Stimulated activated naive CD4-positive, alpha-beta T cell treated with Interleukin-2 at 50 U/mL for 16 hours (primary cell): ENCODE data around the gene ASCL2.

Source experiments
- DNase-seq: peaks from one replicate; lab custom pipeline; 2025; lab: John Stamatoyannopoulos, UW

The ASCL2 gene

GRCh38 chr11:2224254-2224653 is 46.1 kb downstream of the ASCL2 start:
- no peak for DNase-seq

GRCh38 chr11:2223153-2223794 is 47.1 kb downstream of the ASCL2 start:
- no peak for DNase-seq

- DNase-seq: no peak
These were observed 47.9 kb downstream of the ASCL2 start for GRCh38 chr11:2222451-2222850.

- DNase-seq: no peak
These were observed 48.8 kb downstream of the ASCL2 start for GRCh38 chr11:2221591-2221990.

DNA sequence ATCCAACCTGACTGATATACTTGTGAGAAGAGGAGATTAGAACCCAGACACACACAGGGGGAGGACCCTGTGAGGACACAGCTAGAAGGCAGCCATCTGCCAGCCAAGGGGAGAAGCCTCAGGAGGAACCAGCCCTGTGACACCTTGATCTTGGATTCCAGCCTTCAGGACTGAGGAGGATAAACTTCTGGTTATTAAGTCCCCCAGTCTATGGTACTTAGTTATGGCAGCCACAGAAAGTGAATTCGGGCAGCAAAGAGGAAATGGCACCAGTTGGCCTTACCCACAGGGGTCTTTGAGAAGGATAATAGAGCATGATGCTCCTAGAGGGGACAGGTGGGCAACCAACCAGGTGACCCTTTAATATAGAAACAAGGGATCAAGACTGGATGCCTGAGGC is 49.4 kb downstream of the ASCL2 start:
- no peak for DNase-seq

DNA sequence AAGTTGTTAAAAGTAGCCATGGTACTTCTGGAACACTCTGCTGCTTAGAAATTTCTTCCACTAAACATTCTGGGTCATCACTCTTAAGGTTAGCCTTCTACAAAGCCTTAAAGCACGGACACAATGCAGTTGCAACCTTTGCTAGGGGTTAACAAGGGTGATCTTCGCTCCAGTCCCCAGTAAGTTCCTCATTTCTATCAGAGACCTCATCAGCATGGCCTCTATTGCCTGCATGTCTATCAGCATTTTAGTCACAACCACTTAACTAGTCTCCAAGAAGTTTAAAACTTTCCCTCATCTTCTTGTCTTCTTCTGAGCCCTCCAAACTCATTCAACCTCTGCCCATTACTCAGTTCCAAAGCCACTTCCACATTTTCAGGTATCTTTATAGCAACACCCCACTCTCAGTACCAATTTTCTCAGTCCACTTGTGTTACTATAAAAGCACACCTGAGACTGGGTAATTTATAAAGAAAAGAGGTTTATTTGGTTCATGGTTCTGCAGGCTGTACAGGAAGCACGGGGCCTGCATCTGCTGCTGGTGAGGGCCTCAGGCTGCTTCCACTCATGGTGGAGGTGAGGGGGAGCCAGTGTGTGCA is 50.1 kb downstream of the ASCL2 start:
- no peak for DNase-seq

DNA sequence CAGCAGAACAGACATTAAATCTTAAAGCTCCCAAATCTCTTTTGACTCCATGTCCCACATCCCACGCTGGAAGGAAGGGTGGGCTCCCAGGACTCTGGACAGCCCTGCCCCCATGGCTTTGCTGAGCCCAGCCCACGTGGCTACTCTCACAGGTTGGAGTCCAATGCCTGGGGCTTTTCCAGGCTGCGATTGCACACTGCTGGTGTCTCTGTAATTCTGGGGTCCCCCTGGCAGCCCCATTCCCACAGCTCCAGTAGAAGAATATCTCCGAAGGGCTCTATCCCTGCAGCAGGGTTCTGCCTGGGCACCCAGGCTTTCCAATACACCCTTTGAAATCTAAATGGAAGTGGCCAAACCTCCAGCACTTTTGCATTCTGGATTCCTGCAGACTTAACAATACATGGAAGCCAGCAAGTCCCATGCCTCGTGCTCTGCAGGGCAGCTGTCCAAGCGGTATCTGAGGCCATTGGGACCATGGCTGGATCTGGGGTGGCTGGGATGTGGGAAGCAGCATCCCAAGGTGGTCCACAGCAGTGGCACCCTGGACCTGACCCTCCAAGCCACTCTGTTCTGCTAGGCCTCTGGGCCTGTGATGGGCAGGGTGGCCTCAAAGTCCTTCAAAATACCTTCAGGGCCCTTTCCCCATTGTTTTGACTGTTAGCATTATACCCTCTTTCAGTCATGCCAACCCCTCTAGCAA is 50.9 kb downstream of the ASCL2 start:
- DNase-seq: no peak
